Activated T-cell treated with anti-CD3 and anti-CD28 coated beads for 1 hour (primary cell): Measurements from ENCODE around the gene PEX1.
"Not testable (repeated sequence)": the region's sequence is repeated elsewhere in the genome, so short reads cannot be mapped to it uniquely, and the experiment has no call there.

Source experiments
- DNase-seq: peaks from one replicate; pipeline ENCODE4 v3.0.0-alpha.2; 2020; ENCODE audit warnings: low read depth

The PEX1 gene

GRCh38 chr7:92528188-92528957, at the start of gene PEX1, which contains the start of gene RBM48:
TSS of gene PEX1 (minus strand) at chr7:92528520. CDS start at chr7:92528435, 85 bp downstream.
TSS of gene RBM48 (plus strand) at chr7:92528795. CDS start at chr7:92528814, 19 bp downstream.
- peak; percentile 89 for DNase-seq

GRCh38 chr7:92576296-92576695, 48.0 kb upstream of the PEX1 start:
- no peak for DNase-seq

- no peak for DNase-seq
These were observed 40.8 kb upstream of the PEX1 start for GRCh38 chr7:92569137-92569536.

- no peak for DNase-seq
These were observed 39.1 kb upstream of the PEX1 start for GRCh38 chr7:92567460-92567859.

DNA sequence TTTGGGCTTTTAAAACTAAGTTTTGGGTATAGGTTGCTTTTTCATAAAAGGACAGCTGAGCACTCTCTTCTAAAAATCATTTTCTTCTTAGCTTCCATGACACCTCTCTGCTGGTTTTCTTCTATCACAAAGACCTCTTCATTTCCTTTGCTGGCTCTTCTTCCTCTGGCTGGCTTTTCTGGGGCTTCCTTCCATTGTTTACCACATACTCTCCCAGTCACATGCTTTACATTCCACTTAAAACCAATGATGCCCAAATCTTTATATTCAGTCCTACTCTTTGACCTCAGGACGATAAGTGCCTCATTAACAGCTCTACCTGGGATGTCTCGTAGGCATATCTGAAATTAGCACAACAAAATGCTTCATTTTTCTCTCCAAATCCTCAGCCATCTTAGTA, 35.0 kb upstream of the PEX1 start:
- no peak for DNase-seq

DNA sequence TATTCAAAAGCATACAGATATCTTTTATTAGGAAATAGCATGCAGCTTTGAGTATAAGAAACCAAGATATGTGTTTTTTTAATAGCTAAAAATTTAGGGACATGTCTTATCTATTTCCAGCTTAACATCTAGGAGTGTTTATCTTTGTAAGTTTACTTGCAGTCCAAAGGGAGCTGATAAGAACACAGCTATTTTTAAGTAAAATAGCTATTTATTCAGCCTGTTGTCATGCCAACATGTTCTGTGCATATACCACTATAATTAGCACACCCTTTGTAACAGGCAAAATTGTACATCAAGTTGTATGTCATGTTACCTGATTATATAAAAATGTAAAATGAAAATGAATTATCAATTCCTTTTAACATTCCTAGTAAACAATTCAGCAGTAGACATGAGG, 32.3 kb upstream of the PEX1 start:
- no peak for DNase-seq

DNA sequence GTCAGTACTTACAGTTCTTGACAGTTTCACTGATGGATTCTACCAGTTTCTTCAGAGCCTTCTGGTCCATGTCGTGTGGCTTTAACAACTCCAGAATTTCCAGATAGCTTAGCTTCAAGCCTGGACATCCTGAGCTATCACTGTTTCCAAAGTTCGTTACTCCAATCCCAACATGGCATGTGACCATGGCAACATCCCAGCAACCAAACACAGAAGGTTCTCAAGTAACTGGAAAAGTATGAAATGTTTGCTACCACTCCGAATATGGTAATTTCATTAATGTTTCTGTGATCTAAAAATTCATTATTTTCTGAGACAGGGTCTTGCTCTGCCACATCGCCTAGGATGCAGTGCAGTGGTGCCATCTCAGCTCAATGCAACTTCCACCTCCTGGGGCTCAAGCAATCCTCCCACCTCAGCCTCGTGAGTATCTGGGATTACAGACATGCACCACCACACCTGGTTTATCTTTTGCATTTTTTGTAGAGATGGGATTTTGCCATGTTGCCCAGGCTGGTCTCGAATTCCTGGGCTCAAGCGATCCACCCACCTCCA, 29.6 kb upstream of the PEX1 start:
- no peak for DNase-seq

- DNase-seq: no peak
These were observed 28.9 kb upstream of the PEX1 start for GRCh38 chr7:92557249-92557648.

DNA sequence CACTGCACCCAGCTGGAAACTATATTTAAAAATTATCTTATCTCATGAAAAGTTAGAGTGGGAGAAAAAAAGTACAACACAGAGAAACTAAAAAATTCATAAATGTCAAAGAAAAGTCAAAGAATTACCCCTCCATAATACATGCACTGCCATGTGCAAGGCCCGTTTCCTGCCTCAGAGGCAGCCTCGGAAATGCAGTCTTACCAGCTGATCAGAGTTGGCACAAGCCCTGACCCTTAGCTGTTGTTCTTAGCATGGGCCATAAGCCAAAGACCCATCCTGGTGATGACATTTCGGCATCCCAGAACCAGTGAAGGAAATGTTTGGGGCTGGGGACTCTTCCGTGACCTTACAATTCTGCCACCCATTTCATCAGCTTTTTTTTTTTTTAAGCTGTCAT, 21.9 kb upstream of the PEX1 start:
- DNase-seq: no peak

- DNase-seq: no peak
These were observed 19.3 kb upstream of the PEX1 start for GRCh38 chr7:92547579-92547978.

DNA sequence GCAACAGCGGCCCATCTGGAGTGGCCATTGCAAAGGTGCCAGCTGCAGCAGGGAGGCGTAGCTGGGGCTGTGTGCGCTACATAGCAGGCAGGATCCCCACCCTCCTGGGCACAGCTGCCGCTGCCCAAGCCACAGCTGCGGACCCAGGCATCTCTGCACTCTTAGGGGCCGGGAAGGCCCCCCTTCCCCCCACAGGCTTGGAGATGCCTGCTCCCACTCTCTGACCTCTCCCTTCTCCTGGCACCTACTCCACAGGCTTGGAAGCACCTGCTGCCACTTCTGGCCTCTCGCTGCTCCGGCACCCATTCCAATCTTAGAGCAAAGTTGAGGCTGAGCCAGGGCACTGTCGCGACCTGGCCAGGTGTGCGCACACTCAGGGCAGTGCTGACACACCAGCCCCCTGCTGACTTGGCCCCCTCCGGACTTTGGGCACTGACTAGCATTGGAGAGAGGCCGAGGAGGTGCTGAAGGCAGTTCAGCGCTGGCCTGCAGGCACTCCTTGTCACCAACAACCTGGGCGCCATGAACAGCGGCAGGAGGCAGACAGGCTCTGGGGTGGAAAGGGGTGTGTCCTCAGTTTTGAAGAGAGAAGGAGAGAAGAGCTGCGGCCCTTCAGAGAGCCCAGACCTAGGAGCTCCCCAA, 18.7 kb upstream of the PEX1 start:
- DNase-seq: no peak

DNA sequence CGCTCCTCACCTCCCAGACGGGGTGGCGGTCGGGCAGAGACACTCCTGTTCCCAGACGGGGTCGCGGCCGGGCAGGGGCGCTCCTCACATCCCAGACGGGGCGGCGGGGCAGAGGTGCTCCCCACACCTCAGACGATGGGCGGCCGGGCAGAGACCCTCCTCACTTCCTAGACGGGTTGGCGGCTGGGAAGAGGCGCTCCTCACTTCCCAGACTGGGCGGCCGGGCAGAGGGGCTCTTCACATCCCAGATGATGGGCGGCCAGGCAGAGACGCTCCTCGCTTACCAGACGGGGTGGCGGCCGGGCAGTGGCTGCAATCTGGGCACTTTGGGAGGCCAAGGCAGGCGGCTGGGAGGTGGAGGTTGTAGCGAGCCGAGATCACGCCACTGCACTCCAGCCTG, 16.8 kb upstream of the PEX1 start:
- not testable (repeated sequence) for DNase-seq

- not testable (repeated sequence) for DNase-seq
These were observed 15.2 kb upstream of the PEX1 start for GRCh38 chr7:92543542-92543941.

GRCh38 chr7:92534572-92534971, 6.3 kb upstream of the PEX1 start:
- DNase-seq: no peak

- DNase-seq: no peak
These were observed 591 bp upstream of the PEX1 start for GRCh38 chr7:92528958-92529264.

- peak; percentile 28 for DNase-seq
These were observed 776 bp downstream of the PEX1 start for GRCh38 chr7:92527300-92528187.

GRCh38 chr7:92523110-92523509, 5.2 kb downstream of the PEX1 start:
- DNase-seq: no peak

DNA sequence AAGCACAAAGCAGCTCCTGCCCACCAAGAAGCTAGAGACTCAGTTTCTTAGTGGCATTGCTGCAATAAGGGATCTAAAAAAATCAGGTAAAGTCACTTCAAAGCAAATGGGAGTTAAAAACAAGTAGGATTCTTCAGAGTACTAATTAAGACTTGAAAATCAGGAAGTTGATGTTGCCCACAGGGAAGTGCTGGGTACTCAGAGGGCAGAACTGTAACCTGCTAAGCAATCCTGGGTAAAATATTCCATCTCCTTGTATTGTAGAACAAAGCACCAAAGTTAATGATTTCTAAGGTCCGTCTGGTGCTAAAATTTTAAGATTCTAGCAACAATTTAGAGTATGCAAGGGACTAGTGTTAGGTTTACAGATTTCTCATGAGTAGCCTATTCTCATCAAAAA, 8.3 kb downstream of the PEX1 start:
- DNase-seq: no peak

GRCh38 chr7:92517631-92518030, 10.7 kb downstream of the PEX1 start:
- DNase-seq: no peak

GRCh38 chr7:92513167-92513902, 15.0 kb downstream of the PEX1 start:
- no peak for DNase-seq

- no peak for DNase-seq
These were observed 19.4 kb downstream of the PEX1 start for GRCh38 chr7:92508946-92509345.

DNA sequence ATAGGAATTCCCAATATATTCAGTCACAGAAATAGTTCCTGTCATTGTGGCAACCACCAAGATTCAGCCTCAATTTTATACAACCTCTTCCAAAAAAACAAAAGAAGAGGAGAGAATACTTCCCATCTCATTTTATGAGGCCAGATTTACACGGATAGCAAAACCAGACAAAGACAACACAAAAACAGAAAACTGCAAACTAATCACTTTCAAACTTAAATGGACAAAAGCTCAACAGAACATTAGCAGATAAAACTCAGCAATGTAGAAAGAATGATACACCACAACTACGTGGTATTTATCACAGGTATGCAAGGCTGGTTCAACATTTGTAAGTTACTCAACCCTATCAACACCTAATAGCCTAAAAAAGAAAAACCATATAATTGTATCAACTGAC, 22.0 kb downstream of the PEX1 start:
- DNase-seq: no peak
